ENCODE results near the gene SHBG.
A peak's percentile ranks its signal among the peaks of the same experiment; 100 is the strongest.
"Not testable (repeated sequence)": the region's sequence is repeated elsewhere in the genome, so short reads cannot be mapped to it uniquely, and the experiment has no call there.

Gene SHBG, protein sequence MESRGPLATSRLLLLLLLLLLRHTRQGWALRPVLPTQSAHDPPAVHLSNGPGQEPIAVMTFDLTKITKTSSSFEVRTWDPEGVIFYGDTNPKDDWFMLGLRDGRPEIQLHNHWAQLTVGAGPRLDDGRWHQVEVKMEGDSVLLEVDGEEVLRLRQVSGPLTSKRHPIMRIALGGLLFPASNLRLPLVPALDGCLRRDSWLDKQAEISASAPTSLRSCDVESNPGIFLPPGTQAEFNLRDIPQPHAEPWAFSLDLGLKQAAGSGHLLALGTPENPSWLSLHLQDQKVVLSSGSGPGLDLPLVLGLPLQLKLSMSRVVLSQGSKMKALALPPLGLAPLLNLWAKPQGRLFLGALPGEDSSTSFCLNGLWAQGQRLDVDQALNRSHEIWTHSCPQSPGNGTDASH

GRCh38 chr17:7629939-7630571, at the start of gene SHBG:
Gene SHBG (plus strand): TSS chr17:7630135. CDS start chr17:7630173, 38 bp downstream.
- DNase-seq (ENCODE audit: low read depth): no peak

GRCh38 chr17:7580604-7581575, 49.0 kb upstream of the SHBG start:
- DNase-seq (ENCODE audit: low read depth): no peak

- no peak for DNase-seq (ENCODE audit: low read depth)
Observed at GRCh38 chr17:7582396-7583252, 47.3 kb upstream of the SHBG start.

- DNase-seq (ENCODE audit: low read depth): peak; percentile 84
Observed at GRCh38 chr17:7583253-7584109, 46.5 kb upstream of the SHBG start, which contains the start of gene MPDU1. Gene MPDU1 (plus strand): TSS chr17:7583852. CDS start chr17:7583863, 11 bp downstream.

DNA sequence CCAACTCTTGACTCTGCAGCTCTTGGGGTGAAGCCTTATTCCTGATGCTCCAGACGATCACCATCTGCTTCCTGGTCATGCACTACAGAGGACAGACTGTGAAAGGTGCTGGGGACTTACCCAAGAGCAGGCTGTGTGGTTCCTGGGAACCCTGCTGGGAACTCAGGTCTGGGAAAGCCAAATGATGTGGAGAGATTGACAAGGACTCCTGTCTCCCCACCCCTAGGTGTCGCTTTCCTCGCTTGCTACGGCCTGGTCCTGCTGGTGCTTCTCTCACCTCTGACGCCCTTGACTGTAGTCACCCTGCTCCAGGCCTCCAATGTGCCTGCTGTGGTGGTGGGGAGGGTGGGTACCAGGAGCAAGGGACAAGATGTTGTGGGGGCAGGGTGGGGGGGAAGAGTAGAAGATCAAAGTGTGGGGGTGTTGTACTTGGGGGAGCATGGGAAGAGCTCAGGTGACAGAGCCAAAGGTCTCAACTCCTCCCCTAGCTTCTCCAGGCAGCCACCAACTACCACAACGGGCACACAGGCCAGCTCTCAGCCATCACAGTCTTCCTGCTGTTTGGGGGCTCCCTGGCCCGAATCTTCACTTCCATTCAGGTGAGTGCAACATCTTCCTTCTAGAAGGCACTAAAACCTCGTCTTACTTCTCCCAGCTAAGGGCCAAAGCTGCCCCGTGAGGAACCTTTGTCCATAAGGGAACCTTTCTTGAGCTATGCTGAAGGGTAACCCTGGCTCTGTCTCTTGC, 43.1 kb upstream of the SHBG start:
- no peak for DNase-seq (ENCODE audit: low read depth)

DNA sequence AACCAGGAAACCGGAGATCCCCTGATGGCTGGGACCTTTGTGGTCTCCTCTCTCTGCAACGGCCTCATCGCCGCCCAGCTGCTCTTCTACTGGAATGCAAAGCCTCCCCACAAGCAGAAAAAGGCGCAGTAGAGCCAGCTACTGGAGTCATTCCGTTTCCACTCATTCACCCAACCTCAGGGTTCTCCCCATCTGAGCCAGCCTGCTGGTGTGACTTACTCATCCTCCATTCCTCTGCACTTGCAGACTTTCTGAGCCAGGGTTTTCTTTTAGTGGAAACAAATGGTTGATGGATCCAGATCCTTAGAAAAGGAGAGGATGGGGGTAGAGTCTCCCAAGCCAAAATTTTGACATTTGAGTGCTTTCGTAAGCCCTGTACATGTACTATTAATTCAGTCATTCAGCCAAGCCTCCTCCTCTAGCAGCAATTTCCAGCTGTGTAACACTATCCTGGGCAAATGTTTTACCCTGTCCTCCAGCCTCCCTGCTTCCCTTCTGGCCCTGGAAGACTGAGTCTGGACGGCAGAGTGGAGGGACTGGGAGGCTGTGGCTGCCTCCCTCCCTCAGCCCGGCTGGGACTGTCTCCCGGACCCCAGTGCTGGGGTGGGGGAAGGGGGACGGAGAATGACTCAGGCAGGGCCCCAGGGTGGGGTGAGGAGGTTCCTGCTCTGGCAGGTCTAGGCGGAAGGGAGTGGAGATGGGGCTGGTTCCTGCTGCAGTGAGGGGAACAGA, 42.3 kb upstream of the SHBG start:
- no peak for DNase-seq (ENCODE audit: low read depth)

- DNase-seq (ENCODE audit: low read depth): no peak
Observed at GRCh38 chr17:7588553-7589203, 41.3 kb upstream of the SHBG start.

GRCh38 chr17:7589204-7589868, 40.6 kb upstream of the SHBG start:
- DNase-seq (ENCODE audit: low read depth): no peak

- DNase-seq (ENCODE audit: low read depth): no peak
Observed at GRCh38 chr17:7589891-7590691, 39.8 kb upstream of the SHBG start, which contains the start of gene SOX15. Gene SOX15 (minus strand): TSS chr17:7590094. CDS start chr17:7589676, 418 bp downstream.

DNA sequence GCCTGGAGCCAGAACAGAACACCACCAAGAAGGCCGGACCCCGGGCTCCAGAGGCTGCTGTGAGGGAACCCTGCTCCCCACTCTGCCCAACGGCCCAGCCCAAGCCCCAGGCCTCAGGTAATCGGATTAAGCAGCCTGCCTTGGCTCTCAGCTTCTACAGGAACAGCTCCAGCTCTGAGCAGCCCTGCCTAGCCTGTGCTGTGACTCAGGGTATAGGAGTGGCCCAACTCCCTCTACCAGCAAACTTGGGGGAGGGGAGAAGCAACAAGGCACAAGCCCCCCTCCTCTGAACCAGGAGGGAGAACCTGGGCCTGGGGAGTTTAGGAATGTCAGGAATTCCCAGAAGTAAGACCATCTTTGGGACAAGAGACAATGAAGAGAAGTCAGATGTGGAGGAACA, 39.2 kb upstream of the SHBG start:
- DNase-seq (ENCODE audit: low read depth): no peak

DNA sequence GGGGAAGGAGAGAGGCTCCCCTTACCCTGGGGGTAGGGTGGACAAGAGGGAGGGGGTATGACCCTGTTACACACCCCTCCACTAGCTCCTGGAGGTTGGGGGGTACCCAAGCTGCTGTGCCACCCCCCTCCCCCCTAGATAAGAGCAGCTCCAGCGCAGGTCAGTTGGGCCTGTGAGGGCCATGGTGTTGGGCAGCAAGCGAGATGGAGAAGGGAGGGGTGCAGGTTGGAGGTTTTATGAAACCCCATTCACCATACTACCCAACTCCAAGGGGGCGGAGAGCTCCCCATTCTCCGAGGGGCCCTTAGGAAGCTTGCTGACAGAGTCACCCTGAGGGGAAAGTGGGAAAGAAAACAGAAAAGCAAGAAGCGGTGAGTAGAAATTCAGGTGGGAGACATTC, 38.3 kb upstream of the SHBG start:
- no peak for DNase-seq (ENCODE audit: low read depth)

- DNase-seq (ENCODE audit: low read depth): no peak
Observed at GRCh38 chr17:7592422-7593021, 37.4 kb upstream of the SHBG start.

GRCh38 chr17:7593296-7593695, 36.6 kb upstream of the SHBG start:
- no peak for DNase-seq (ENCODE audit: low read depth)

- not testable (repeated sequence) for DNase-seq (ENCODE audit: low read depth)
Observed at GRCh38 chr17:7597561-7597960, 32.4 kb upstream of the SHBG start.

- DNase-seq (ENCODE audit: low read depth): no peak
Observed at GRCh38 chr17:7606280-7606679, 23.7 kb upstream of the SHBG start.

DNA sequence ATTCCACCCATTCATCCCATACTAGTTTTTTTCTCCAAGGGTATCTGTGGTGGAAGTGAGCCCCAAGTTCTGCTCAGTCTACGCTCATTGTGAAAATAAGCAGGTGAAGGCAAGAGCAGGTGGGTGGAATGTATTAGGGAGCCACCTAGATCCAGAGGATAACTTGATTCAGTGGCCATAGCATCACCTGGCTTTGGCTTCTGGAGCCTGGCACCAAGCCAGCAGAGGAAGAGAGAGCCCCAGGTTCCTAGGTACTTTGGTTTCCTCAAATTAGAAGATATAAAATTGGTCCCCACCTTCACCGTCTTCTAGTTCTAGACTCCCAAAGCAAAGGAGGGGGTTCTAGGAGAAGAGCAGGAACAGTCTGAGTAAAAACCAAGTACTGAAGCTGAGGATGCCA, 19.3 kb upstream of the SHBG start:
- DNase-seq (ENCODE audit: low read depth): no peak

All from stimulated activated CD8-positive, alpha-beta memory T cell treated with anti-CD3 and anti-CD28 coated beads, Interleukin-7, amount 100 ng/mL, for 24 hours (primary cell).